ENCODE measurements around the gene EMID1.

Gene EMID1

DNA sequence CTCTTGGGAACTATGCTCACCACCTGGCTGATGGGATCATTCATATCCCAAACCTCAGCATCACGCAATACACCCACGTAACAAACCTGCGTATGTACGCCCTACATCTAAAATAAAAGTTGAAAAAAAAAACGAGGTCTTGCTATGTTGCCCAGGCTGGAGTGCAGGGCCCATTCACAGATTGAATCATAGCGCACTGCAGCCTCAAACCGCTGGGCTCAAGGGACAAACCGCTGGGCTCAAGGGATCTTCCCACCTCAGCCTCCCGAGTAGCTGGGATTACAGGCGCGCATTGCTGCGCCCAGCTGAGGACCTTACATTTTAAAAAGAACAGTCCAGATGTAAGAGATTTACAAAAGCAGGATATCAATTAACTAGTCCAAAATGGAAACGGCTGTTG is 41.9 kb upstream of the EMID1 start:
- in situ Hi-C loops (cut with HindIII; ENCODE audit: low pct_ligation_motif_present, low sequenced_read_pairs) = no loop called here
- Histone ChIP-seq H3K4me3 (ENCODE audit: low read depth, low read length) (no peak overlapping the region), H3K36me3 (replicated peaks) (no peaks in the 10 kb centered on the region), H3K27me3 (replicated peaks) (no peaks in the 10 kb centered on the region), H3K27ac (no peak overlapping the region)
- TF ChIP-seq, protein P1, sequence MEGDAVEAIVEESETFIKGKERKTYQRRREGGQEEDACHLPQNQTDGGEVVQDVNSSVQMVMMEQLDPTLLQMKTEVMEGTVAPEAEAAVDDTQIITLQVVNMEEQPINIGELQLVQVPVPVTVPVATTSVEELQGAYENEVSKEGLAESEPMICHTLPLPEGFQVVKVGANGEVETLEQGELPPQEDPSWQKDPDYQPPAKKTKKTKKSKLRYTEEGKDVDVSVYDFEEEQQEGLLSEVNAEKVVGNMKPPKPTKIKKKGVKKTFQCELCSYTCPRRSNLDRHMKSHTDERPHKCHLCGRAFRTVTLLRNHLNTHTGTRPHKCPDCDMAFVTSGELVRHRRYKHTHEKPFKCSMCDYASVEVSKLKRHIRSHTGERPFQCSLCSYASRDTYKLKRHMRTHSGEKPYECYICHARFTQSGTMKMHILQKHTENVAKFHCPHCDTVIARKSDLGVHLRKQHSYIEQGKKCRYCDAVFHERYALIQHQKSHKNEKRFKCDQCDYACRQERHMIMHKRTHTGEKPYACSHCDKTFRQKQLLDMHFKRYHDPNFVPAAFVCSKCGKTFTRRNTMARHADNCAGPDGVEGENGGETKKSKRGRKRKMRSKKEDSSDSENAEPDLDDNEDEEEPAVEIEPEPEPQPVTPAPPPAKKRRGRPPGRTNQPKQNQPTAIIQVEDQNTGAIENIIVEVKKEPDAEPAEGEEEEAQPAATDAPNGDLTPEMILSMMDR (IDR thresholded peaks at IDR 0.05; ENCODE audit: low read depth, low read length, missing control alignments) = no peak
- no peak for DNase-seq

- in situ Hi-C loops (cut with HindIII; ENCODE audit: low pct_ligation_motif_present, low sequenced_read_pairs) = no loop called here
Observed at GRCh38 chr22:29165321-29166060, 40.2 kb upstream of the EMID1 start.

GRCh38 chr22:29166180-29166579 is 39.5 kb upstream of the EMID1 start:
- DNase-seq = no peak
- Histone ChIP-seq H3K27me3 (replicated peaks) (no peaks in the 10 kb centered on the region), H3K4me3 (ENCODE audit: low read depth, low read length) (no peak overlapping the region), H3K27ac (no peak overlapping the region), H3K36me3 (replicated peaks) (no peaks in the 10 kb centered on the region)
- TF ChIP-seq, protein P1 (IDR thresholded peaks at IDR 0.05; ENCODE audit: low read depth, low read length, missing control alignments) = no peak
- in situ Hi-C loops (cut with HindIII; ENCODE audit: low pct_ligation_motif_present, low sequenced_read_pairs) = no loop called here

More at GRCh38 chr22:29165321-29166060, 40.2 kb upstream of the EMID1 start:
- DNase-seq = no peak
- H3K36me3 ChIP-seq (replicated peaks) = no peaks in the 10 kb centered on the region
- no peaks in the 10 kb centered on the region for H3K27me3 ChIP-seq (replicated peaks)
- no peak overlapping the region for H3K4me3 ChIP-seq (ENCODE audit: low read depth, low read length)
- H3K27ac ChIP-seq = no peak overlapping the region
- TF ChIP-seq, protein P1 (IDR thresholded peaks at IDR 0.05; ENCODE audit: low read depth, low read length, missing control alignments) = no peak

DNA sequence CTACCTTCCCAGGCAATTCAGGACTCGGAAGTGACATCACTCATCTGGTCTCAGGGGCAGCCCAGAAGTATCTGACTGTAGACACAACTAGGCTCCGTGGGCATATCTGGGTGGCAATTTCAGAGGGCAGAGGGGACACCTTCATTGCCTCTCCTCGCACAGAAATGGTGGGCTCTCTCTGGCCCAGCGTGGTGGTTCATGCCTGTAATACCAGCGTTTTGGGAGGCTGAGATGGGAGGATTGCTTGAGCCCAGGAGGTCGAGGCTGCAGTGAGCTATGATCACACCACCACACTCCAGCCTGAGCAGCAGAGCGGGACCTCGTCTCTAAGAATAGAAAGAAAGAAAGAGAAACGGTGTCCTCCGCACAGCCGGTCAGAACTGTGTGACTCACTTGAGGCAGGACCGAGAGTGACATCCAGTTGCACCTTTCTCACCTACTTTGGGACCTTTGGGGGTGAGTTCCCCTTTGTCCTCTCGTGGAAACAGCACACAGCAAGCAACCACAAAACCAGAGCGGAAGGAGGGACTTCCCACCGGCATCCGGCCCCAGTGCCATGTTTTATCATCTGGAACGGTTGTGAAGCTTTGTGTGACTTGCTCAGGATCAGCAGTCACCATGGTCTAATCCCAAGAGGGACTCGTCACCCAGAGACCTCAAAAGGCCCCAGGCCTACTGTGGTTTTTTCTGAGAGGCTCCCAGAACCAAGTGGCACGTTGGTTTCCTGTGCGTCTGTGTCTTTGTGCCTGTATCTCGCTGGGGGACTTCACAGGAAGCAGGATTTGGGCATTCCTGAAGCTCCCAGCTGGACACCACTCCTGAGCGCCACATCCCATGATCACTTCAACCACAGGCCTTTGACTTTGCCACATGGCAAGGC is 38.4 kb upstream of the EMID1 start:
- DNase-seq = no peak
- Histone ChIP-seq H3K27ac (no peak overlapping the region), H3K4me3 (ENCODE audit: low read depth, low read length) (no peak overlapping the region), H3K36me3 (replicated peaks) (no peaks in the 10 kb centered on the region), H3K27me3 (replicated peaks) (no peaks in the 10 kb centered on the region)
- in situ Hi-C loops (cut with HindIII; ENCODE audit: low pct_ligation_motif_present, low sequenced_read_pairs) = no loop called here
- TF ChIP-seq, protein P1 (IDR thresholded peaks at IDR 0.05; ENCODE audit: low read depth, low read length, missing control alignments) = no peak

DNA sequence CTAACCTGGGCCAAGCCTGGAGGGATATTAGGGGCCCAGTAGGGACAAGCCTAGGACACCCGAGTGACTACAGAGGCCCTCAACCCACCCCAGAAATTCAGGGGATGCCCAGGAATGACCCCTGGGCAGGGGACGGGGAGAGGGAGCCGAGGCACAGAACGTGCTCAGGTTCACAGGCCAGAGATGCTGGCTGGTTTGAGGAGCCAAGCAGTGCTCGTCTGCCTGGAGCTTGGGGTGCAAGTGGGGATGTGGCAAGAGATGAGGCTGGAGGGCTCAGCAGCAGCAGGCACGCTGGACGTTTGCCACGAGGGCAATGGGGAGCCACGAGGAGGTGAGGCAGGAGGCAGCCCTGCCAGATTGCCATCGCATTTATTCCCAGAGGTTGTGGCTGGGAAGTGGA is 34.0 kb upstream of the EMID1 start:
- no peaks in the 10 kb centered on the region for H3K36me3 ChIP-seq (replicated peaks)
- no peak overlapping the region for H3K27ac ChIP-seq
- TF ChIP-seq, protein P1 (IDR thresholded peaks at IDR 0.05; ENCODE audit: low read depth, low read length, missing control alignments) = no peak
- no peaks in the 10 kb centered on the region for H3K27me3 ChIP-seq (replicated peaks)
- in situ Hi-C loops (cut with HindIII; ENCODE audit: low pct_ligation_motif_present, low sequenced_read_pairs) = no loop called here
- H3K4me3 ChIP-seq (ENCODE audit: low read depth, low read length) = no peak overlapping the region
- no peak for DNase-seq

Measured in brain microvascular endothelial cell (primary cell).